GM08714 (cell line): ENCODE data around the gene TPCN2.

Experiments used
- H3K4me3 ChIP-seq: fragments of 200-500 bp; sonication (Bioruptor generic); 2 replicates; pipeline ENCODE4 v1.5.1; 2014; ENCODE audit warnings: mild to moderate bottlenecking, low read length, inconsistent platforms
- ZNF274 ChIP-seq: IDR thresholded peaks from 2 replicates; pipeline ENCODE4 v1.6.1; 2012; ENCODE audit warnings: mild to moderate bottlenecking, low read depth, low read length

Gene TPCN2

DNA sequence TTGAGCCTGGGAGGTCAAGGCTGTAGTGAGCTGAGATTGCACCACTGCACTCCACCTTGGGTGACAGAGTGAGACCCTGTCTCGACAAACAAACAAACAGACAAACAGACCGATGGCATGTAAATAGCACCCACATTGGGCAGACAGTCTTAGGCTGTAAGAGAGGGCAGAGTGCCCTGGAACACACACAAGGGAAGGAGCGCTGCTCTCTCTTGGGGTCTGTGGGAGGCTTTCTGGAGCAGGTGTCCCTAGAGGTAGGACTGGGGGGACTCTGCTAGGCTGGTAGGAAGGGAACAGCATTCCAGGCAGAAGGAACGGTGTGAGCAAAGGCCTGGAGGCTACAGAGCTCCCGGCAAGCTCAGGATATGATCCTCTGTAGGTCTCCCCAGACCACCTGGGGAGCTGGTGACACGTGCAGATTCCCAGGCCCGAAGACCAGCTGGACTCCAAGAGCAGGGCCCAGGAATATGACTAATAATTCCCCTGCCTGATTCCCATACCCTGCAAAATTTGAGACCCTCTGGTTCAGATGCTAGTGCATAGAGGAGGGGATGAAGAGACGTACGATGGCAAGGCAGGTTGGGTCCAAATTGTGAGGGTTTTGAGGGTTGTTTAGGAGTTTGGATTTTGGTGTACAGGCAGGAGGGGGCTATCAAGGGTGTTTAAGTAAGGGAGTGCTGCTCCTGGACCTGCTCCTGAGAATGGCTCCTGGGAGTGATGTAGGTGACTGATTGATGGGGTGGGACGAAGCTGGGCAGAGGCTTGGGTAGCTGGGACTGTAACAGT lies 118.6 kb downstream of the TPCN2 start:
- TF ChIP-seq ZNF274 = no peak
- H3K4me3 ChIP-seq = no peak overlapping the region

DNA sequence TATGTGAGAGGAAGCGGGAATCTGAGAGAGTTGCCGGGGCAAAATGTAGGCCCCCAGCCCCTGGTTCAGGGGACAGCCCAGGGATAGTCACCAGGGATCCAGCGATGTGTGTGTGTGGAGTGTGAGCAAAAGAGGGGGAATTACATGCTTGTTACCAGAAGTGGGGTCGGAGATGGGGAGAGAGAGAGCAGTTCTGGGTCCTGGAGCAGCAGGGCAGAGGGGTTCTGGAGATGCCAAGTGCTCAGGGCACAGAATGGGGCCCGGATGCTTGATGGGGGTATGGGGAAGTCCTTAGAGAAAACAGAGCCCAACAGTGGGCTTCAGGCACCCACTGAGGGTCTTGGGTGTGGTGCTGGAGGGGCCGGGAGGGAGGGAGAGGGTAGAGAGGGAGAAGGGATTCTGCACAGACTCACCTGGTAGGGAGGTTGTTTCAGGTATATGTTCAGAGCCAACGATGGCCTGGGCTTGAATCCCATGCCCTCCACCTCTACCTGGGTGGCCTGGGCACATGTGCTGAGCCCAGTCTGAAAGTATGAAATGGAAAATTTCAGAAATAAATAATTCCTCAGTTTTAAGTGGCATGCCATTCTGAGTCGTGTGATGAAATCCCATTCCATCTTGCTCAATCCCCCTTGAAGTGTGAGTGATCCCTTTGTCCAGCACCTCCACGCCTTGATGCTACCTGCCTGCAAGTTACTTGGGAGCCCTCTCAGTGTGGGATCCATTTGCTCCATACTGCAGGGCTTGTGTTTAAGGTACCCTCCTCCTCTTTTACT lies 119.4 kb downstream of the TPCN2 start:
- H3K4me3 ChIP-seq = no peak overlapping the region
- no peak for TF ChIP-seq ZNF274

GRCh38 chr11:69169479-69169878 lies 120.7 kb downstream of the TPCN2 start:
- no peak for TF ChIP-seq ZNF274
- no peak overlapping the region for H3K4me3 ChIP-seq

- TF ChIP-seq ZNF274 = no peak
- no peak overlapping the region for H3K4me3 ChIP-seq
Observed at GRCh38 chr11:69170704-69171103, 122.0 kb downstream of the TPCN2 start.

DNA sequence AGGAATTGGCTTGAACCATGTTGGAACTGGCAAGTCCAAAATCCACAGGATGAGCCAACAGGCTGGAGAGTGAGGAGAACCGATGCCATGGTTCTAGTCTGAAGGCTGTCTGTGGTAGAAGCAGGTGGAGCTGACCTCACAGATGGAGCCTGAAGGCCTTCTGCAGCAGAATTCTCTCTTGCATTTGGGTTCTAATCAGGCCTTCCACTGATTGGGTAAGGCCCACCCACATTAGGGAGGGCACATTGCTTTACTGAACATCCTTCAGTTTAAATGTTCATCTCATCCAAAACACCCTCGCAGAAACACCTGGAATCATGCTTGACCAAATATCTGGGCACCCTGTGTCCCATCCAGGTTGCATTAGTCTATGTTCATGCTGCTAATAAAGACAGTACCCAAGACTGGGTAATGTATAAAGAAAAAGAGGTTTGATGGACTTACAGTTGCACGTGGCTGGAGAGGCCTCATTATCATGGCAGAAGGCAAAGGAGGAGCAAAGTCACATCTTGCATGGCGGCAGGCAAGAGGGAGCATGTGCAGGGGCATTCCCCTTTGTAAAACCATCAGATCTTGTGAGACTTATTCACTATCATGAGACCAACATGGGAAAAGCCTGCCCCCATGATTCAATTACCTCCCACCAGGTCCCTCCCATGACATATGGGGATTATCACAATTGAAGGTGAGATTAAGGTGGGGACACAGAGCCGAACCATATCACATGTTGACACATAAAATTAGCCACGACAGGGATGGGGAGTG lies 122.9 kb downstream of the TPCN2 start:
- TF ChIP-seq ZNF274 = no peak
- H3K4me3 ChIP-seq = no peak overlapping the region

GRCh38 chr11:69172674-69173073 lies 123.9 kb downstream of the TPCN2 start:
- no peak overlapping the region for H3K4me3 ChIP-seq
- no peak for TF ChIP-seq ZNF274

DNA sequence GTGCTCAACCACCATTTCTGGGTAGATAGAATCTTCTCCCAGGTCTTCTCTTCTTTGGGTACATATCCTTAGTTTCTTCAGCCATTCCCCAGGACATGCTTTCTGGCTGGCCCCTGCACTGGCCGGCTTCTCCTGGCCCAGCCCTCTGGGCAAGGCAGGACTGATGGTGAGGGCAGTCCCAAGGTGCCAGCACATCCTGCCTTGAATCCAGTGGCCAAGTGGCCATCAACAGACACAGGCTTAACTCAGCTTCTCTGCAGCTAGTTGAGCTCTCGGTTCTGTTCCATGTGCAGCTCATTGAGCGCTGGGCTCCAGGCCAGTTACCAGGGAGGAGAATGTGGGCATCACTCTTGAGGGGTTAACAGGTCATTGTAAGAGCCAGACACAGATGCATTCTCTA lies 124.6 kb downstream of the TPCN2 start:
- TF ChIP-seq ZNF274 = no peak
- no peak overlapping the region for H3K4me3 ChIP-seq

GRCh38 chr11:69173925-69174581 lies 125.3 kb downstream of the TPCN2 start:
- no peak overlapping the region for H3K4me3 ChIP-seq
- no peak for TF ChIP-seq ZNF274

DNA sequence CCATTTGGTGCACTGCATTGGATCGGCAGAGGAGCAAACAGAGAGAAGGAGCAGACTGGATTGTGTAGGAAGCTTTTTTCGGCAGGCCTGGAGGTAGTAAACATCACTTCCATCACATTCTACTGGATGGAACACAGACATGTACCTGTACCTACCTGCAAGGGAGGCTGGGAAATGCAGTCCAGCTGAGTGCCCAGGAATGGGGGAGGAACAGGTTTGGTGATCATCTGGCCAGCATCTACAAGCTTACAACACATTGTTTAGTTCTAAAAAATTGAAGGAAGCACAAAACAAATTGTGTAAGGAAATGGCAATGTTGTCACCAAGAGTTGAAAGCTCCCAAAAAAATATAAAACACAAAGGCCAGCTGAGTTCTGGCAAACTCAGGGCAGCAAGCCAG lies 126.1 kb downstream of the TPCN2 start:
- no peak for TF ChIP-seq ZNF274
- no peak overlapping the region for H3K4me3 ChIP-seq

GRCh38 chr11:69178819-69179482 lies 130.2 kb downstream of the TPCN2 start:
- no peak for TF ChIP-seq ZNF274
- no peak overlapping the region for H3K4me3 ChIP-seq

DNA sequence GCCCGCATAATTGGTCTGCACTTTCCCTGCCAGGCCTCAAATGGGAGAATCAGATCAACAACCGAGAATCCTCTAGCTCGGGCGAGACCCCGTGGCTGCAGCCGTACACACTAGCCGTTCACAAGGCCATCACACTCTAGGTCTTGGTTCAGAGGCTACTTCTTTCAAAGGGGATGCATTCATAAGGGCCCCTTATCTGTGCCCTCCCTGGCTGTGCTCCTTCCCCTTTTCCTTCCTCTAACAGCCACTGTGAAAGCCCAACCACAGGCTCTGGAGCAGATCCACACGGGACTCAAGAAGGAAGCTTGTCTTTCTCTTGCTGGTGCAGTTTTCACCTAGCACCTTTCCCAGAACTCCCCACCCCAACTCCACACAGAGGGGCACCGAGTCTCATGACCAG lies 131.5 kb downstream of the TPCN2 start:
- no peak for TF ChIP-seq ZNF274
- H3K4me3 ChIP-seq = no peak overlapping the region

DNA sequence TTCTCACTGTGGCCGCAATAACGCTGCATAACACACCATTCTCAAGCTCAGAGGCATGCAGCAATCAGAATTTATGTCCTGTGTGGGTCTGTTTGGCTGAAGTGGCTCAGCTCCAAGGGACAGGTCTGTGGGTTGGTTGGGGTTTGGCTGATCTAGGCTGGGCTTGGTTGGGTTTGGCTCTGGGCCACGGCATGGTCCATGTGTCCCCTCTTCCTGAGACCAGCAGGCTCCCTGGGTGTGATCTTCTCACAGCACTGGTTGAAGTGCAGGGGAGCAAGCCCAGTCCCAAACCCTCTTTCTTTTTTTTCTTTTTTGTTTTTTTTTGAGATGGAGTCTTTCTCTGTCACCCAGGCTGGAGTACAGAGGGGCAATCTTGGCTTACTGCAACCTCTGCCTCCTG lies 132.0 kb downstream of the TPCN2 start:
- H3K4me3 ChIP-seq = no peak overlapping the region

DNA sequence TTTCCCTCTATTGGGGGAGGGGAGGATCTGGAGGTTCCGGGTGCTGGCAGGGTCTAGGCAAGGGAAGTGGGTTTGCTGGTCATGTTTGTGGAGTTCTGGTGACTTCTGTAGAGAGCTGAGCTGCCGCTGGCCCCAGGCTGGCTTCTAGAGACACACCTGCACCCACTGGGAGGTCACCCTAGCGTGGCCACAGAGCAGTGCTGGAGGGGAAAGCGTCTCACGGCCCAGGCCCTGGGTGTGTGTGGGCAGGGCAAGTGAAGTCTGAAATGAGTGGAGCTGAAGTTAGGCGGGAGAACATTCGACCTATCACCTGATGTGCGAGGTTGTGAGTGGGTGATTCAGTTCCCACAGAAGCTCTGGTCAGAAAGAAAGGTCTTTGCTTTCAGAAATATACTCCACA lies 134.9 kb downstream of the TPCN2 start:
- no peak for TF ChIP-seq ZNF274
- no peak overlapping the region for H3K4me3 ChIP-seq

More for the DNA sequence above, 132.0 kb downstream of the TPCN2 start:
- TF ChIP-seq ZNF274 = no peak
